ENCODE results near the gene OR13J1.

Gene OR13J1

GRCh38 chr9:35835216-35835632, 35.0 kb downstream of the OR13J1 start:
- Mint-ChIP-seq H3K27me3 (no peaks in the 10 kb centered on the region), H3K9me3 (no peaks in the 10 kb centered on the region), H3K27ac (no peak overlapping the region), H3K4me3 (no peak overlapping the region), H3K4me1 (peaks cover 16% of the 10 kb centered on the region), H3K36me3 (no peaks in the 10 kb centered on the region)

GRCh38 chr9:35834260-35835215, 35.7 kb downstream of the OR13J1 start:
- no peaks in the 10 kb centered on the region for H3K36me3 Mint-ChIP-seq
- no peak overlapping the region for H3K4me3 Mint-ChIP-seq
- no peaks in the 10 kb centered on the region for H3K27me3 Mint-ChIP-seq
- no peak overlapping the region for H3K27ac Mint-ChIP-seq
- peaks cover 23% of the 10 kb centered on the region for H3K4me1 Mint-ChIP-seq
- no peaks in the 10 kb centered on the region for H3K9me3 Mint-ChIP-seq

GRCh38 chr9:35832814-35833213, 37.4 kb downstream of the OR13J1 start:
- H3K9me3 Mint-ChIP-seq, result no peaks in the 10 kb centered on the region
- H3K27ac Mint-ChIP-seq, result no peak overlapping the region
- peaks cover 33% of the 10 kb centered on the region for H3K4me1 Mint-ChIP-seq
- H3K4me3 Mint-ChIP-seq, result no peak overlapping the region
- no peaks in the 10 kb centered on the region for H3K27me3 Mint-ChIP-seq
- no peaks in the 10 kb centered on the region for H3K36me3 Mint-ChIP-seq

- no peaks in the 10 kb centered on the region for H3K36me3 Mint-ChIP-seq
- H3K27ac Mint-ChIP-seq, result no peak overlapping the region
- H3K27me3 Mint-ChIP-seq, result no peaks in the 10 kb centered on the region
- H3K9me3 Mint-ChIP-seq, result no peaks in the 10 kb centered on the region
- H3K4me3 Mint-ChIP-seq, result no peak overlapping the region
- H3K4me1 Mint-ChIP-seq, result peaks cover 36% of the 10 kb centered on the region
Observed at GRCh38 chr9:35831040-35831439, 39.2 kb downstream of the OR13J1 start.

- no peaks in the 10 kb centered on the region for H3K27me3 Mint-ChIP-seq
- peaks cover 39% of the 10 kb centered on the region for H3K4me1 Mint-ChIP-seq
- no peaks in the 10 kb centered on the region for H3K9me3 Mint-ChIP-seq
- peak overlapping the region; percentile 85 for H3K27ac Mint-ChIP-seq
- H3K4me3 Mint-ChIP-seq, result peak overlapping the region; percentile 73
- H3K36me3 Mint-ChIP-seq, result no peaks in the 10 kb centered on the region
Observed at GRCh38 chr9:35829764-35830096, 40.5 kb downstream of the OR13J1 start.

- Mint-ChIP-seq H3K4me1 (peaks cover 35% of the 10 kb centered on the region), H3K9me3 (no peaks in the 10 kb centered on the region), H3K27me3 (no peaks in the 10 kb centered on the region), H3K27ac (peak within 1 kb of the TSS; percentile 85), H3K36me3 (no peaks in the 10 kb centered on the region), H3K4me3 (peak within 1 kb of the TSS; percentile 92)
Observed at GRCh38 chr9:35829084-35829763, 41.0 kb downstream of the OR13J1 start, which contains the start of gene TMEM8B. TMEM8B (plus strand) TSS chr9:35829228; CDS start chr9:35829448, 220 bp downstream.

- Mint-ChIP-seq H3K27me3 (no peaks in the 10 kb centered on the region), H3K9me3 (no peaks in the 10 kb centered on the region), H3K36me3 (no peaks in the 10 kb centered on the region), H3K4me3 (peak within 1 kb of the TSS; percentile 92), H3K4me1 (peaks cover 35% of the 10 kb centered on the region), H3K27ac (peak within 1 kb of the TSS; percentile 85)
Observed at GRCh38 chr9:35828716-35829083, 41.5 kb downstream of the OR13J1 start, which contains the start of gene FAM221B. FAM221B (minus strand) TSS chr9:35828732; CDS start chr9:35826161, 2,571 bp downstream.

- no peak overlapping the region for H3K27ac Mint-ChIP-seq
- no peaks in the 10 kb centered on the region for H3K27me3 Mint-ChIP-seq
- peak overlapping the region; percentile 92 for H3K4me3 Mint-ChIP-seq
- no peaks in the 10 kb centered on the region for H3K36me3 Mint-ChIP-seq
- H3K9me3 Mint-ChIP-seq, result no peaks in the 10 kb centered on the region
- H3K4me1 Mint-ChIP-seq, result peaks cover 35% of the 10 kb centered on the region
Observed at GRCh38 chr9:35827486-35827885, 42.7 kb downstream of the OR13J1 start.

- H3K36me3 Mint-ChIP-seq, result no peaks in the 10 kb centered on the region
- peaks cover 33% of the 10 kb centered on the region for H3K4me1 Mint-ChIP-seq
- no peaks in the 10 kb centered on the region for H3K27me3 Mint-ChIP-seq
- H3K4me3 Mint-ChIP-seq, result peak overlapping the region; percentile 2
- H3K9me3 Mint-ChIP-seq, result no peaks in the 10 kb centered on the region
- H3K27ac Mint-ChIP-seq, result peak overlapping the region; percentile 12
Observed at GRCh38 chr9:35826071-35826701, 44.0 kb downstream of the OR13J1 start.

GRCh38 chr9:35822926-35823325, 47.3 kb downstream of the OR13J1 start:
- Mint-ChIP-seq H3K9me3 (no peaks in the 10 kb centered on the region), H3K4me1 (peaks cover 6% of the 10 kb centered on the region), H3K27ac (no peak overlapping the region), H3K4me3 (no peak overlapping the region), H3K36me3 (no peaks in the 10 kb centered on the region), H3K27me3 (no peaks in the 10 kb centered on the region)

GRCh38 chr9:35820076-35820475, 50.1 kb downstream of the OR13J1 start:
- no peak overlapping the region for H3K4me3 Mint-ChIP-seq
- peaks cover 7% of the 10 kb centered on the region for H3K4me1 Mint-ChIP-seq
- H3K36me3 Mint-ChIP-seq, result no peaks in the 10 kb centered on the region
- H3K9me3 Mint-ChIP-seq, result no peaks in the 10 kb centered on the region
- H3K27ac Mint-ChIP-seq, result peak overlapping the region; percentile 32
- no peaks in the 10 kb centered on the region for H3K27me3 Mint-ChIP-seq
